Skeletal muscle cell (primary cell): ENCODE measurements around the gene FOXO1.
"Not testable (repeated sequence)": the region's sequence is repeated elsewhere in the genome, so short reads cannot be mapped to it uniquely, and the experiment has no call there.

Experiments
- DNase-seq: peaks from one replicate; pipeline ENCODE4 v3.0.0-alpha.2; 2010; ENCODE audit warnings: low read depth
- H3K4me3 ChIP-seq: 2 replicates; pipeline ENCODE4 v1.5.1; 2011; ENCODE audit warnings: low read depth, mild to moderate bottlenecking, control low read depth, low read length, moderate library complexity

Gene FOXO1

DNA sequence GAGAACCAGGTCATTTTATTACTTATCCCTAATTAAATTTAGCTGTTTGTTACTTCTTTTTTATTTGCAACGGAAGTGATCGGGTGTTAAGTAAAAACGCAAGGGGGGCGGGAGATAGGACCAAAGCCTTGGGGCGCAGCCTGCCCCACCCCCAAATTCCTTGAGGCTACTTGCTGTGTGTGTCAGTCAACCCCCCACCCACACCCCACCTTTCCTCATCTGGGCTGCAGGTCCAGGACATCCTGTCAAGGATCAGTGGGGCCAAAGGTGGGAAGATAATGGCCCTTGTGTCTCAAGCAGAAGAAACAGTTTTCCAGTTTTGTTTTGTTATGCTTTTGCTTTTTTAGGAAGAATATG lies 1.2 kb upstream of the FOXO1 start:
- H3K4me3 ChIP-seq, result peak overlapping the region; percentile 65
- DNase-seq, result no peak

DNA sequence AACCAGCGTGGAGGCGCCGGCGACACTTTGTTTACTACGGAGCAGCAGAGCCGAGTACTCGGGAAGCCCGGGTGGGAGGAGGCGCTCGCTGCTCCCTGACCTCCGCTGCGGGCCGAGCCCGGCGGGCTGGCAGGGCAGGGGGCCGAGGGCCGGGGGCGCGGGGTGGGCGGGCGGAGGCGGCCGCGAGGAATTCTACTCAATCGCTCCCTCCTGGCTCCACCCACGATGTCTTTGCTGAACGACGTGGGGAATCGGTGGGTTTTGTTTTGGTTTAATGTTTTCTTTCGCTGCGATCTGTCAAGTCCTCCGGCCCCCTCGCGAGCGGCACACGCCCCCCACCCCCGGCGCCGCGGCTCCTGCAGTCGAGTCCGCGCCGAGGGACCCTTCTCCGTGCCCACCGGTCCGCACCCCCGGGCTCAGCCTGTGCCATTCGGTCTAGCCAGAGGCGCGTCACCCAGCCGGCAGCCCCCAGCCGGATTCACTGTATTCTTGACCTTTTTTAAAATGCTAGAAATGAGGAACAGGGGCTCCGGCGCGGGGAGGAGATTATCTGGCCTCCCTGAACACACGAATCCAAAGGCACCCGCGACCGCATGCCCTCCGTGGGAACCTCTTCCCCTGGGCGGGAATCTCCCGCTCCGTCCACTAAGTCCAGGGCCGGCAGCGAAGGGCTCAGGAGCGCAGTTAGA lies 636 bp upstream of the FOXO1 start:
- peak overlapping the region; percentile 65 for H3K4me3 ChIP-seq
- DNase-seq, result no peak

DNA sequence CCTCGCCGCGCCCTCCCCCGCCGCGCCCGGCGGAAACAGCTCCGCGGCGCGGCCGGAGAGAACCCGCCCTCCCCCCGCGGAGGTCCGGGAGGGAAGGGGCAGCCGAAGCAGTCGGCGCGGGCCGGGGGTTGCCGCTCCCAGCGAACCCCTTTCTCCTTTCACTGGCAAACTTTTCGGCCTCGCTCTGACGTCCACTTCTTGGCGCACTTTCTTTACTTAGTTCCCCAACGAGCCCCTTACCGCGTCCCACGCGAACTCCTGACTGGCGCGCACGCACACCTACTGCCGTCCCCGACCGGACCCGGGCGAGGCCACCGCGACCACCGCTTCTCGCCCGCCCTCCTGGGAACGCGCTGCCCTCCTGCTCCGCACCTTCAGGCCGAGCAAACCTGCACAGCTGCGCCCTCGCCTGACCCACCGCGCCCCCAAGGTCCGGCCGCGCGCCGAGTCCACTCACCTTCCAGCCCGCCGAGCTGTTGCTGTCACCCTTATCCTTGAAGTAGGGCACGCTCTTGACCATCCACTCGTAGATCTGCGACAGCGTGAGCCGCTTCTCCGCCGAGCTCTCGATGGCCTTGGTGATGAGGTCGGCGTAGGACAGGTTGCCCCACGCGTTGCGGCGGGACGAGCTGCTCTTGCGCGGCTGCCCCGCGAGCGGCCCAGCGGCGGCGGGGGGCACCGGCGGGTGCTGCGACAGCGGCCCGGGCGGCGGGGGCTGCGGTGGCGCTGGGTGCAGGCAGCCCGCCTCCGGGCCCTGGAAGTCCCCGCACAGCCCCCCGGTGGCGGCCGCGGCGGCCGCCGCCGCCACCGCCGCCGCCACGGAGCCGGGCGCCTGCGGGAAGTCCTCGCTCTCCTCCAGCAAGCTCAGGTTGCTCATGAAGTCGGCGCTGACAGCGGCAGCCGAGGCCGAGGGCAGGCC lies 1.1 kb downstream of the FOXO1 start:
- H3K4me3 ChIP-seq, result peak overlapping the region; percentile 65
- no peak for DNase-seq

DNA sequence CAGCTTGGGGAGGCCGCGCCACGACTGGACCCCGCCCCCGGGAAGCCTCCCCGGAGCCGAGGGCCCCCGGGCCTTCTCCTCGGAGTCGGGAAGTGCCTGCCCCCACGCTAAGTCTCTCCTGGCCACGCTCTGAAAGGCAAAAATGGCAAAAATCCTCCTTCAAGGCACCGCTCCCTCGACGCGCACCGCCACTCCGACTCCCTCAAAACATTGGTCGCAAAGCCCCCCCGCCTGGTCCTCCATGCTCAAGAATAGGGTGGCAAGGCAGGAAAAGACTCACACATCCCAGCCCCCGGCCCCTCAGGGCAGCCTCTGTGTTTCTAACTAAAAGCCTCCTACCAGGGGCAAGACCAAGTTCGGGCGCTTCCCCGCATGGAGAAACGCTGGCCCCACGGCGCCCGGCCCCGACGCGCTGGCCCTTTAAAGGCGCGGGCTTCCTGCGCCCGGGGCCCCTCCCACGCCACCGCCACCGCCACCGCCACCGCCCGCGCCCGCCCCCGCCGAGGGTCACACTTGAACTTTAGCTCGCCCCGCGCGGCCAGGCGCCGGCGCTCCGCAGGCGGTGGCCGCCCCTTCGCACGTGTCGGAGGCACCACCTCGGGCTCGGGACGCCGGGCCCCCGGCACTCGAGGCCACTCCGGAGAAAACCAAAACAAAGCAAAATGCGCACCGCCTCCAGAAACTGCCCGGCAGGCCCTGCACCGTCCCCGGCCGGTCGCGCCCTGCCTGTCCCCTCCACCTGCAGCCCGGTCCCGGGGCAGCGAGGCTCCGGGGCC lies 1.9 kb downstream of the FOXO1 start:
- H3K4me3 ChIP-seq, result peak overlapping the region; percentile 62
- DNase-seq, result no peak

DNA sequence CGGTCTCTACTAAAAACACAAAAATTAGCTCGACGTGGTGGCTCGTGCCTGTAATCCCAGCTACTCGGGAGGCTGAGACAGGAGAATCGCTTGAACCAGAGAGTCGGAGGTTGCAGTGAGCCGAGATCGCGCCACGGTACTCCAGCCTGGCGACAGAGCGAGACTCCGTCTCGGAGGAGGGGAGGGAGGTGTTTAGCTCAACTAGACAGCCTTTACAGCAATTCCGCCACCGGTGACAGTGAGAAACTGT lies 2.4 kb downstream of the FOXO1 start:
- peak overlapping the region; percentile 62 for H3K4me3 ChIP-seq
- DNase-seq, result not testable (repeated sequence)

DNA sequence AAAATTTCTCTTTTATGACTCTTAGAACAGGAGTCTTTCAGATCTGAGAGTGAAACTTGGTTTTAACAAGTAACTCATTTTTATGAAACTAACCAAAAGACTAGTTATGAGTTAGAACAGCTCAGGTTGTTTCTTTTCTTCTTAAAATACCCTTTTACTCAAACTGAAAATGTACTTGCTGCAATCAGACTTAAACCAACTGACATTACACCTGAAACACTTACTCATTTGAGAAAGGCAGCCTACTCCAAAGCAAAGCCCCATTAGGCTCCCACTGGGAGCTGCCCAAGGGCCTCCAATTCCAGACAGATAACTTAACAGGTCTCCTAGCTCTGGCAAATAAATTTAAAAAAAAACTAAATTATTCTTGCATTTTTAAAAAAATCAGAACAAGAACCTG lies 3.6 kb downstream of the FOXO1 start:
- no peak overlapping the region for H3K4me3 ChIP-seq
- DNase-seq, result no peak

DNA sequence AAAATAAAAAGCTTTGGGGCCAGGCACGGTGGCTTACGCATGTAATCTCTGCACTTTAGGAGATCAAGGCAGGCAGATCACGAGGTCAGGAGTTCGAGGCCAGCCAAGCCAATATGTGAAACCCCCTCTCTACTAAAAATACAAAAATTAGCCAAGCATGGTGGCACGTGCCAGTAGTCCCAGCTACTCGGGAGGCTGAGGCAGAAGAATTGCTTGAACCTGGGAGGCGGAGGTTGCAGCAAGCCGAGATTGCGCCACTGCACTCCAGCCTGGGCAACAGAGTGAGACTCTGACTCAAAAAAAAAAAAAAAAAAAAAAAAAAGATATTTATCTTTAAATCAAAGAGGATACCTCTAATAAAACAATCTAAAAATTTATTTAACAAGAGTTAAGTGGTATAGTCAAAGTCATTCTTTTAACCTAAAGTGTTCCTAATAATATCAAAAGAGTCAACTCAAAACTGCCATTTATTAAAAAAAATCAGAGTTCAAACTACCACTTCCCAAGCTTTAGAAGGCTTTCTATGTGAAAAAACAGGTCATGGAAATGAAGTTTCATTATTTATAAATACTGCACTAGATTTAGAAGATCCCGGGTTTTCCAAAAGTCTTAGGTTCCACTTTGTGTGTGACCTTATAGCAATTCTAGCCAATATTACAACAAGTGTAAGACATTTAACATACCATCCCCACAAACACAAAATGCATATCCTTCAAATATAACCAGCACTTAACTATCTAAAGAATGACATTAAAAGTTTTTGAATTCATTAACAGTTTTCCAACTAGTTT lies 4.4 kb downstream of the FOXO1 start:
- no peak for DNase-seq
- H3K4me3 ChIP-seq, result no peak overlapping the region

DNA sequence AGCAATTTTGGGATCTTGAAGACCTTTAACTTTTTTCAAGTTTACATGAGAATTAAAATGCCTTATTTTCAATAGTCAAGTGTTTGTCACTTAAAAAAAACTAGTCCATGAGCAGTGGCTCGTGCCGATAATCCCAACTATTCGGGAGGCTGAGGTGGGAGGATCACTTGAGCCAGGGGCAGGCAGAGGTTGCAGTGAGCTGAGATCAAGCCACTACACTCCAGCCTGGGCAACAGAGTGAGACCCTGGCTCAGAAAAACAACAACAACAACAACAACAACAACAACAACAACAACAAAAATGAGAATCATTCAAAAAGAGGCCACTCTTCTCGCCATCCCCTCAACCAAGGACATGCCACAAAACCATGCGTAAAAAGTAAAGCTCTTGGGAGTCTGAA lies 5.7 kb downstream of the FOXO1 start:
- H3K4me3 ChIP-seq, result no peak overlapping the region
- no peak for DNase-seq

DNA sequence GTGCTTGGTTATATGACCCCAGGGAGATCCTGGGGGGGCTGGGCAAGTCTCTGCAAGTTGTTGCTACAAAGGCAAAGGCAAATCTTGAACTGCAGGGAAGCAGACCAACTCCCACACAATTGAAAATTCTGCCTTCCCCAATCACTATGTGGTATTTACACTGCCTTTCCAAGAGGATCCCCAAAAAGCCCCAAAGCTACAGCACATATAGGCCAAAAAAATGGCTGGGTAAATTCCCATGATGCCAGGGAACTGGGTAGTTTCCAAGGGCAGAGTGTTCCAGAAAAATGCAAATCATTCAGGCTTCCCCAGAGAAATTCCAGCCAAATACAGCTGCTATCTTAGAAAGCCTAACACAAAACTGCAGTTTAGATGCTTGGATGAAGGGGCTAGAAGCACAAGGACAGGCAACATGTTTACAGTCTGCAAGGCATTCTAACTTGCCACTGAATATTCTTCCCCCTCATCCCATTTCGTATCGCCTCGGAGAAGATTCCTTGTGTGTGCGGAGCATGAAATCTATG lies 6.2 kb downstream of the FOXO1 start:
- H3K4me3 ChIP-seq, result no peak overlapping the region
- no peak for DNase-seq

DNA sequence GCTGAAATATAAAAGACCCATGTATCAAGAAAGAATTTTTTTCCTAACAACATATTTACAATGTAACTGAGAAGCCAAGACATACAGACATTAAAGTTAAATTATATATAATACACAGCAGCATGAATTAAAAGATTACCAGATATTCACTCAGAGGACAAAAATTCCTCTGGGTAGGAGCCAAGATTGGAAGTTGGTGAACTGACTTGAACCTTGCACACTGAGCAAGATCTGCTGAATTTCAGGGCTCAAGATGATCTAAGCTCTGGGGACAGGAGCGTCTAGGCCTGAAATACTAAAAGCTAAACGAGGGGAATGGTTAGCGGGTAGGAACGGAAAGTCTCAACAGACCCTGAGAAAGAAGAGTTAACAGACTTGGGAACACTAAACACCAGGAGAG lies 8.5 kb downstream of the FOXO1 start:
- DNase-seq, result no peak
- H3K4me3 ChIP-seq, result no peak overlapping the region

DNA sequence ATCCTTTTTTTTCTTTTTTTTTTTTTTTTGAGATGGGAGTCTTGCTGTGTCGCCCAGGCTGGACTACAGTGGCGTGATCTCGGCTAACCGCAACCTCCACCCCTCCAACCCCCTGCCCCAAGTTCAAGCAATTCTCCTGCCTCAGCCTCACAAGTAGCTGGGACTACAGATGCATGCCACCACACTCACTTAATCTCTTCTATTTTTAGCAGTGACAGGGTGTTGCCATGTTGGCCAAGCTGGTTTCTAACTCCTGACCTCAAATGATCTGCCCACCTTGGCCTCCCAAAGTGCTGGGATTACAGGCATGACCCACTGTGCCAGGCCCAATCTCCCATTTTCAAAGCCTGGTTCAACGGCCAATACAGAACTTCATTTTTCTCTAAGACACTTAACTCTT lies 9.1 kb downstream of the FOXO1 start:
- H3K4me3 ChIP-seq, result no peak overlapping the region

DNA sequence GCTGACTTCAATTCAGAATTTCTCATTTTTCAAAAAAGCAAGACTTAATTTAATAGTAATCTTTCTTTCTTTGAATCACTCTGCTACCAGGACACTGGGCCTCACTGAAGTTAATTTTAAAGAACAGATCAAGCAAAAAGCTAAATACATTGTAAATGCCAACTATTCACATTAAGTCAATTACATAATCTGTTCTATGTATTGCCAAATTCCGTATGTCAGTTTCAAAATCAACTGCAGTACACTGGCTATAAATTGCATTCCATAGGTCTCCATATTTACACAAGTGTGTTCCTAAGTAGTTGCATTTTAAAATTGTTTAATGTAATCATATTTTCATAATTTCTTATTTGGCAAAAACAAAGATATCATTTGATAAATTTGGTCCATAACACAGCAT lies 10.1 kb downstream of the FOXO1 start:
- DNase-seq, result no peak
- H3K4me3 ChIP-seq, result no peak overlapping the region

More for the DNA sequence above, 9.1 kb downstream of the FOXO1 start:
- no peak for DNase-seq

DNA sequence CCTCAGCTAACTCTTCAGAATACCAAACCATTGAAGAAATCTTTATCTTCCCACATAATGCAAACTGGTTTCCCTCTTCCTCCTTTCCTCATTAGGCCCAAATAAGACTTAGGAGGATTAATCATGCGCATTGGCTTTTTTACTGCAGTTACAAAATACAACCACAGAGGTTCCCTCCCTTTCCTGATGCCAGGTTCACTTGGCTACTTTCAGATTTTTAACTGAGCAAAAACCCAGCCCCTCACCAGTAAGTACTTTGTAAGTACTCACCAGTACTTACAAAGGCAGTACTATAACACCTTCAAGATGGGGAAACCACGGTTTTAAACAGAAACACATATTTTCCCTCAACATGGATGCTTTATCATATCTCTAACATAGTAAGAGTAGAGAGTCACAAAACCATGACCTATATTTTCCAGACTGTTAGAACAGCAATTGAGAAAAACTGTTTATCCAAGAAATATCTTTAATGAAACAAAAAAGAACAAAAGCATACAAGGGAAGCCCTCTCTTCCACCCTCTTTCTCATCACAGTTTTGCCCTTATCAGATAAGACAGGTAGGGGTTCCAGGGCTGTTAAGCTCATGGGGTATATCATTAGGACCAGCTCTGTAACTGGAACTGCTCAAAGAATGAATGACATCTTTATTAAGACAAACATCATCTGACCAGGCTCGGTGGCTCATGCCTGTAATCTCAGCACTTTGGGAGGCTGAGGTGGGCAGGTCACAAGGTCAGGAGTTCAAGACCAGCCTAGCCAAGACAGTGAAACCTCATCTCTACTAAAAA lies 12.7 kb downstream of the FOXO1 start:
- DNase-seq, result no peak
- no peak overlapping the region for H3K4me3 ChIP-seq

DNA sequence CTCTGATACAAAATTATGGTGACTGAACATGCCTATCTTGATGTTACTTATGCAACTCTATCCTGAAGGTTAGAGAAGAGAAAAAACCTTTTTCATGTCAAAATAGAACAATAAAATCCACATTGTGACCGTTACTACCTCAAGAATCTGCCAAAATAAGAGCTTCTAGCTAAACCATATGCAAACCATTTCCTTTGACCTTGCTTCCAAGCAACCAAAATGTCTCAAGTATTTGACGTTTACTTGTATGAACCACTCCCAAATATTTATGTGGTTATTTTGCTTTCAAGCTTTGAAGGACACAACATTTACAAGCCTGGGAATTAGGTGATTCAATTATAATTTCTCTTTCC lies 13.9 kb downstream of the FOXO1 start:
- DNase-seq, result no peak
- H3K4me3 ChIP-seq, result no peak overlapping the region

DNA sequence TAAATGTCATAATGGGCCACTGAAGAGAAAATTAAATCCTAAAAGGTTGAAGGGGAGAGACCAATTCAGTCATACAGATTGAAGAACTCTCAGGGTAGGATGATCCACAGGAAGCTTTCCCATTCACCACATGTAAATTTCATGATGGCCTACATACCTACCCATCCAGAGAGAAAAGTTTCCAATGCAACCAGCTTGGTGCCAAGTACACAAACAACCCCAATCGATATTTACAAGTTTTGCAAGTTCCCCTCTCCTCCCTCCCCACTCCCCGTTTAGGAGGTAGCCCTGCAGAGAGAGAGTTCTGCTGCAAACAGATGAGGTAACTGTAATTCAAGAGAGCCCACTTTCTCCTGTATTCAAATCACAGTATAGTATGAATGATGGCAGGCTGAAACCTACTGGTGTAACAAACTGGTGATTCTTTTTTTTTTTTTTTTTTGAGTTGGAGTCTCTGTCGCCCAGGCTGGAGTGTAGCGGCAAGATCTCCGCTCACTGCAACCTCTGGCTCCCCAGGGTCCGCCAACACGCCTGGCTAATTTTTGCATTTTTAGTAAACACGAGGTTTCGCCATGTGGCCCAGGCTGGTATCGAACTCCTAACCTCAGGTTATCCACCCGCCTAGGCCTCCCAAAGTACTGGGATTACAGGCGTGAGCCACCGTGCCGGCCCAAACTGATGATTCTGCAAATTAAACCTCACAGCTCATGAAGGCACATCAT lies 14.4 kb downstream of the FOXO1 start:
- no peak overlapping the region for H3K4me3 ChIP-seq
- no peak for DNase-seq

DNA sequence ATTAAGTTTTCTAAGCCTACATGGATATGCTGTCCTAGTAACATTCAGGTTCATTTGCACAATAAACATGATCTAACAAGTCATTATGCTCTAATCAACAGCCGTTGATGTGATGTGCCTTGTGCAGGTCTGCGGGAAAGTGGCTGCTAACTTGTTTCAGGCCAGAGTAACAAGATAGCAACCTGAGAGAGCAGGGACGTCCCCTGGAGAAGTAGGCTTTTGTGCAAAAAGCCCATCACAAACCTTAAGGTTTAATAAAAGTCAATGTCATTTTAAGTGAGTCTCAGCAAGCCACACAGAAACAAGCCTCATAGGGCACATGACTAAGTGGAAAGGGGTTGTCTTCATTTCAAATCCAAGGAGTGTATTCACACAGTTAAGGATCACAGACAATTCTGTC lies 17.6 kb downstream of the FOXO1 start:
- no peak for DNase-seq
- H3K4me3 ChIP-seq, result no peak overlapping the region

DNA sequence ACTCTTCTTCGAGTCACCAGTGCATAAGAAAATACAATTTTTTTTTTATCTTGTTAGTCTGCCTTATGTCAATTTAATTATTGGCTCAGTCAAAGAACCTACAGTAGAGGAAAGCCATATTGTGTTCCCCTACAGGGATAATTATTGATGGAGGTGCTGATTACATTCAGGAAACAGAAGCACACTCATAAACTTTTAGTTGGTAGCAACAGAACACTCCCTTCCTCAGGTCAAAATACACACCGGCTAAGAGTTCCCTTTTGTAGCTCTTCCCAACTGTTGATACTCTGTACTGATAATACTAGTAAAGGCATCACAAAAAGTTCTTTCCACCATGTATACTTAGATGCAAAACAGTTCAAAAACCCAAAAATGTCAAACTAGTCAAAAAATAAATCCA lies 18.4 kb downstream of the FOXO1 start:
- DNase-seq, result no peak
- H3K4me3 ChIP-seq, result no peak overlapping the region

DNA sequence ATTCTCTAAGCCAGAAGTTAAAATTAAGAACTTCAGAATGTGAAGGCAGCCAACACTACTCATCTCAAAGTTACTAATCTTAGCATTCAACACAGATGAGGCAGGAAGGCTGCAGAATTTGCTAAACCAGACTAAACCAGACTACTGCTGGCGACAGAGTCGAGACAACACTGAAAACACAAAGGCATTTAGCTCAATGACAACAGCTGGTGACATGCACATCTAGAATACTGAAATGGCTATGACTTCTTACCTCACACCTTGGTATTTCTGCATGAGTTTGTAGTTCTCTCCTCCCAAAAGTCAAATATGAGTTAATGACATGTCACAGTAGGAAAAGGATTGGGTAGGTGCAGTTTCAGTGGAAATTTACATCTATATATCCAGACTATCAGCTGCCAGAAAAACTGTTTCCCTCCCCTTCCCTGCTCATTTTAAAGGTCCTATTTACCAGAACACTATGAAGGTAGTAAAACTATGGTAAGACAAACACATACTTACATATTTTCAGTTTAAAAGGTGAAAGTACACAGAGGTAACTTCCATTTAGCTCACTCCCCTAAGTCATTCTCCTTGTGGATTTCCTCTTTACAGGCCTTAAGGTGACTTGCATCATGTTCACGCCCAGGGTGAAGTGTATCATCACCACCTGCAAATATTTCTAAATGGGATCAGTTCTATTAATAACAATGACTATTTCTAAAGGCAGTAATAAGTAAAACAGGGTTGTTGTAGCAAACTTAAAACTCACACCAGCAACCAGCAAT lies 21.4 kb downstream of the FOXO1 start:
- no peak overlapping the region for H3K4me3 ChIP-seq
- DNase-seq, result no peak
